Hepatocyte (in vitro differentiated cells): ENCODE data around the gene SSR1.

Source experiments
- EZH2phosphoT487 ChIP-seq: fragments of 200-600 bp; sonication (generic); IDR thresholded peaks from one replicate; pipeline ENCODE4 v1.6.1; 2018; ENCODE audit warnings: antibody characterized with exemption, mild to moderate bottlenecking, low read depth, moderate library complexity; ENCODE audit not compliant: unreplicated experiment, severe bottlenecking
- TF ChIP-seq, protein P1 (sequence below): fragments of 200-600 bp; sonication (generic); IDR thresholded peaks from 2 replicates; pipeline ENCODE4 v1.5.1; 2016; ENCODE audit warnings: antibody characterized with exemption, mild to moderate bottlenecking; ENCODE audit not compliant: poor library complexity

DNA sequence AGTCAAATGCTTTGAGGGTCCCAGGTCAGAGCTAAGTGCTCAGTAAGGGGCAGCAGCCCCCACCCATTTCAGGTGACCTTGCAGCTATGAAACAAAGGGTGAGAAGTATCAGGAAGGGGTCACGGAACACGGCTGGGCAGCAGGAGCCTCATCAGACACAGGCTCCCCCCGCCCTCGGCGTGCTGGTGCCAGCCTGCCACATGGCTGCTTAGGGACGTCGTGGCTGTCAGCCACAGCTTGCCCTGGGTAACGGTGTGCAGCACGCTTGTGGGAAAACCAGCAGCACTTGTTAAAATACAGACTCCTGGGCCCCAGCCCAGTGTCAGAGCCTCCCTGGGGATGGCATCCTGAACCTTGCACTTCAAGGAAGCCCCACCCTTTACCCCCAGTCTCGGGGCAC, 39.3 kb downstream of the SSR1 start:
- TF ChIP-seq, protein P1, sequence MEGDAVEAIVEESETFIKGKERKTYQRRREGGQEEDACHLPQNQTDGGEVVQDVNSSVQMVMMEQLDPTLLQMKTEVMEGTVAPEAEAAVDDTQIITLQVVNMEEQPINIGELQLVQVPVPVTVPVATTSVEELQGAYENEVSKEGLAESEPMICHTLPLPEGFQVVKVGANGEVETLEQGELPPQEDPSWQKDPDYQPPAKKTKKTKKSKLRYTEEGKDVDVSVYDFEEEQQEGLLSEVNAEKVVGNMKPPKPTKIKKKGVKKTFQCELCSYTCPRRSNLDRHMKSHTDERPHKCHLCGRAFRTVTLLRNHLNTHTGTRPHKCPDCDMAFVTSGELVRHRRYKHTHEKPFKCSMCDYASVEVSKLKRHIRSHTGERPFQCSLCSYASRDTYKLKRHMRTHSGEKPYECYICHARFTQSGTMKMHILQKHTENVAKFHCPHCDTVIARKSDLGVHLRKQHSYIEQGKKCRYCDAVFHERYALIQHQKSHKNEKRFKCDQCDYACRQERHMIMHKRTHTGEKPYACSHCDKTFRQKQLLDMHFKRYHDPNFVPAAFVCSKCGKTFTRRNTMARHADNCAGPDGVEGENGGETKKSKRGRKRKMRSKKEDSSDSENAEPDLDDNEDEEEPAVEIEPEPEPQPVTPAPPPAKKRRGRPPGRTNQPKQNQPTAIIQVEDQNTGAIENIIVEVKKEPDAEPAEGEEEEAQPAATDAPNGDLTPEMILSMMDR: no peak
- no peak for TF ChIP-seq EZH2phosphoT487
